ENCODE data around the gene BCLAF3.

Gene BCLAF3

DNA sequence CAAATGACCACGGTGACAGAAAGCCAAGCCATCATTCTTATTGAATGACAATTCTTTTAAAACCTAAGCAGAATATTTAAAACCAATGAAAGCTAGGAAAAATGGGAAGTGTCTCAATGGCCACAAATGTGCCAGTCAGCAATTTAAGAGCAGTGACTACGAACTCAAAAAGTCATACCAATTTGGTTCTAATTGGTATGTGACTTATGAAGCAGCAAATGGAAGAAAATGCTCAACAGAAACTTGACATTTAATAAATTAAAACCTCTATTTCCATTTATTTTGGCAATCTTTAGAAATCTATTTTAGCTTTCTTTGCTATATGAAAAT, 25.7 kb upstream of the BCLAF3 start:
- no peak overlapping the region for H3K4ac ChIP-seq (ENCODE audit: low read length)
- no peak overlapping the region for H3K27ac ChIP-seq (replicated peaks; ENCODE audit: low read length)
- no peaks in the 10 kb centered on the region for H3K27me3 ChIP-seq (ENCODE audit: control insufficient read depth in 3 of 3, insufficient read depth in 3 of 3, low read depth in 1 of 3, low read length in 3 of 3)
- no CpG with 5 or more reads among the region's 2 CpGs for WGBS, 2 donors (ENCODE audit: extremely low coverage in 2 of 2, insufficient read length in 2 of 2, insufficient replicate concordance in 1 of 2)
- peaks cover 1% of the 10 kb centered on the region for H3K79me1 ChIP-seq (ENCODE audit: low read depth, low read length)
- no peak overlapping the region for H4K91ac ChIP-seq (ENCODE audit: low read depth, low read length, poor library complexity)
- no peak overlapping the region for H2BK5ac ChIP-seq (ENCODE audit: low read length)
- no peak overlapping the region for H3K4me3 ChIP-seq (ENCODE audit: low read length in 2 of 2)
- no peak overlapping the region for H2BK120ac ChIP-seq (ENCODE audit: low read depth, low read length)
- no peak for DNase-seq (ENCODE audit: low spot score)
- peaks cover 0 to 6% of the 10 kb centered on the region in 2 donors for H3K9me3 ChIP-seq (replicated peaks in 1 of 2; ENCODE audit: control insufficient read depth in 2 of 2, insufficient read depth in 1 of 2, low read depth in 1 of 2, low read length in 2 of 2)
- no peaks in the 10 kb centered on the region for H3K4me1 ChIP-seq (ENCODE audit: control insufficient read depth in 2 of 2, insufficient read depth in 1 of 2, low read depth in 1 of 2, low read length in 2 of 2)
- no peak overlapping the region for H3K9ac ChIP-seq (ENCODE audit: low read depth, low read length, poor library complexity)
- H2BK15ac ChIP-seq (ENCODE audit: low read length) = no peak overlapping the region
- no peak overlapping the region for H4K8ac ChIP-seq (ENCODE audit: low read depth, low read length)
- no peak overlapping the region for H3K18ac ChIP-seq (ENCODE audit: low read length)
- H3K4me2 ChIP-seq (ENCODE audit: insufficient read depth, low read length, poor library complexity, severe bottlenecking) = no peak overlapping the region
- no peak overlapping the region for H3K23ac ChIP-seq (ENCODE audit: low read depth, low read length, poor library complexity)
- no peak overlapping the region for H2BK12ac ChIP-seq (ENCODE audit: low read length)
- no peak overlapping the region for H2AFZ ChIP-seq (ENCODE audit: low read length)
- H3K14ac ChIP-seq (ENCODE audit: low read length) = no peak overlapping the region
- no peak overlapping the region for H2AK5ac ChIP-seq (ENCODE audit: low read depth, low read length)
- H3K36me3 ChIP-seq (replicated peaks in 1 of 2; ENCODE audit: control insufficient read depth in 2 of 2, insufficient read depth in 2 of 2, low read length in 2 of 2) = no peaks in the 10 kb centered on the region

DNA sequence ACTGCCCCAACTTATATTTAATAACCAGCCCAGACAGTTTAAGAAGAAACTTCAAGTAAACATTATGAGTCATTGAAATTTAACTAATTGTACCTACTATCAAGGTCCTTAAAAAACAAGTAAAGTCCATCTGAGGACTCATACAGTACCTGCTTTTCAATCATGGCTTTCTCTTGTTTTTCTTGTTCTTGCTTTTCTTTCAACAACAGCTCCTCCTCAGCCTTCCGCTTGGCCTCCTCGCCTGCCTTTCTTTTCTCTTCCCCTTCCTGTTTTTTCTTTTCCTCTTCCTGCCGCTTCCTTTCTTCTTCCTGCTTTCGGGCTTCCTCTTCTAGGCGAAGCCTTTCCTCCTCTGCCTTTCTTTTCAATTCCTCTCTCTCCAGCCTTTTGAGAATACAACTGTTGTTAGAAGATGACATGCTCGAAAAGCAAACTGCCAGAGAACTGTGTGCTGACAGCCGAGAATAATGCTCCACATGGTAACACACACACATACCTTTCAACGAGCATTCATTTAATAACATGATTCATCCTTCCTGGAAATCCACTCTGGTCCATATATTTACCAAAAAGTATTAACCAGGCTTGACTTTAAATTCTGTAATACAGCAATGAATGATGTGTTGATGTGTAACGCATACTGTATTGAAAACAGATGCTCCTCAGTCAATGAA, 25.2 kb upstream of the BCLAF3 start:
- Histone ChIP-seq H3K27me3 (ENCODE audit: control insufficient read depth in 3 of 3, insufficient read depth in 3 of 3, low read depth in 1 of 3, low read length in 3 of 3) (no peaks in the 10 kb centered on the region), H2BK120ac (ENCODE audit: low read depth, low read length) (no peak overlapping the region), H4K8ac (ENCODE audit: low read depth, low read length) (no peak overlapping the region), H3K9me3 (replicated peaks in 1 of 2; ENCODE audit: control insufficient read depth in 2 of 2, insufficient read depth in 1 of 2, low read depth in 1 of 2, low read length in 2 of 2) (peaks cover 0 to 6% of the 10 kb centered on the region in 2 donors), H3K4me3 (ENCODE audit: low read length in 2 of 2) (no peak overlapping the region), H2BK12ac (ENCODE audit: low read length) (no peak overlapping the region), H3K14ac (ENCODE audit: low read length) (no peak overlapping the region), H3K9ac (ENCODE audit: low read depth, low read length, poor library complexity) (no peak overlapping the region), H3K18ac (ENCODE audit: low read length) (no peak overlapping the region), H2BK5ac (ENCODE audit: low read length) (no peak overlapping the region), H4K91ac (ENCODE audit: low read depth, low read length, poor library complexity) (no peak overlapping the region), H3K4ac (ENCODE audit: low read length) (no peak overlapping the region), H3K36me3 (replicated peaks in 1 of 2; ENCODE audit: control insufficient read depth in 2 of 2, insufficient read depth in 2 of 2, low read length in 2 of 2) (no peaks in the 10 kb centered on the region), H2BK15ac (ENCODE audit: low read length) (no peak overlapping the region), H3K79me1 (ENCODE audit: low read depth, low read length) (peaks cover 1% of the 10 kb centered on the region), H3K23ac (ENCODE audit: low read depth, low read length, poor library complexity) (no peak overlapping the region), H3K27ac (replicated peaks; ENCODE audit: low read length) (no peak overlapping the region), H2AFZ (ENCODE audit: low read length) (no peak overlapping the region), H2AK5ac (ENCODE audit: low read depth, low read length) (no peak overlapping the region), H3K4me2 (ENCODE audit: insufficient read depth, low read length, poor library complexity, severe bottlenecking) (no peak overlapping the region), H3K4me1 (ENCODE audit: control insufficient read depth in 2 of 2, insufficient read depth in 1 of 2, low read depth in 1 of 2, low read length in 2 of 2) (no peaks in the 10 kb centered on the region)
- no CpG with 5 or more reads among the region's 9 CpGs for WGBS, 2 donors (ENCODE audit: extremely low coverage in 2 of 2, insufficient read length in 2 of 2, insufficient replicate concordance in 1 of 2)
- DNase-seq (ENCODE audit: low spot score) = no peak

DNA sequence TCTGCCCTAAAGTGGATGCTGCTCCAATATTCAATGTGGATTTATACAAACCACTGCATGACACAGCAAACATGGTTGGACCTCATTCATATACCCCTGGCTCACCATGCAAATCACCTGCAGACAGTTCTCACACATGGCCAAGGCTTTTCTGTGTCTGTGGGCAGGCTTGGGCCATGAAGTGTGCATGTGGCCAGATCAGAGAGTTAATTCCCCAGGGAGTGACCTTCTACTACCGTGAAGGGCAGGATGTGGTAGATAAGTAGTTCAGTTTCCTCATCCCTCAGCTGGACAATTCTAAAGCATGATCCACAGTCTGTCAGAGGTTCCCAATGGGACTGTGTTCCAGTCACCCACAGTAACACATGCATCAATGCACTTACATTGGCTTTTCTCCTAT, 24.6 kb upstream of the BCLAF3 start:
- no peak overlapping the region for H4K91ac ChIP-seq (ENCODE audit: low read depth, low read length, poor library complexity)
- DNase-seq (ENCODE audit: low spot score) = no peak
- H2BK15ac ChIP-seq (ENCODE audit: low read length) = no peak overlapping the region
- no peaks in the 10 kb centered on the region for H3K4me1 ChIP-seq (ENCODE audit: control insufficient read depth in 2 of 2, insufficient read depth in 1 of 2, low read depth in 1 of 2, low read length in 2 of 2)
- H3K18ac ChIP-seq (ENCODE audit: low read length) = no peak overlapping the region
- no CpG with 5 or more reads among the region's 1 CpG for WGBS, 2 donors (ENCODE audit: extremely low coverage in 2 of 2, insufficient read length in 2 of 2, insufficient replicate concordance in 1 of 2)
- H3K4me3 ChIP-seq (ENCODE audit: low read length in 2 of 2) = no peak overlapping the region
- no peak overlapping the region for H3K27ac ChIP-seq (replicated peaks; ENCODE audit: low read length)
- no peak overlapping the region for H3K23ac ChIP-seq (ENCODE audit: low read depth, low read length, poor library complexity)
- H3K9ac ChIP-seq (ENCODE audit: low read depth, low read length, poor library complexity) = no peak overlapping the region
- H3K4ac ChIP-seq (ENCODE audit: low read length) = no peak overlapping the region
- no peaks in the 10 kb centered on the region for H3K79me1 ChIP-seq (ENCODE audit: low read depth, low read length)
- H2AFZ ChIP-seq (ENCODE audit: low read length) = no peak overlapping the region
- no peaks in the 10 kb centered on the region for H3K27me3 ChIP-seq (ENCODE audit: control insufficient read depth in 3 of 3, insufficient read depth in 3 of 3, low read depth in 1 of 3, low read length in 3 of 3)
- H3K9me3 ChIP-seq (replicated peaks in 1 of 2; ENCODE audit: control insufficient read depth in 2 of 2, insufficient read depth in 1 of 2, low read depth in 1 of 2, low read length in 2 of 2) = peaks cover 0 to 6% of the 10 kb centered on the region in 2 donors
- H3K36me3 ChIP-seq (replicated peaks in 1 of 2; ENCODE audit: control insufficient read depth in 2 of 2, insufficient read depth in 2 of 2, low read length in 2 of 2) = no peaks in the 10 kb centered on the region
- no peak overlapping the region for H2BK12ac ChIP-seq (ENCODE audit: low read length)
- no peak overlapping the region for H2BK120ac ChIP-seq (ENCODE audit: low read depth, low read length)
- no peak overlapping the region for H3K4me2 ChIP-seq (ENCODE audit: insufficient read depth, low read length, poor library complexity, severe bottlenecking)
- no peak overlapping the region for H4K8ac ChIP-seq (ENCODE audit: low read depth, low read length)
- H2AK5ac ChIP-seq (ENCODE audit: low read depth, low read length) = no peak overlapping the region
- H2BK5ac ChIP-seq (ENCODE audit: low read length) = no peak overlapping the region
- no peak overlapping the region for H3K14ac ChIP-seq (ENCODE audit: low read length)

DNA sequence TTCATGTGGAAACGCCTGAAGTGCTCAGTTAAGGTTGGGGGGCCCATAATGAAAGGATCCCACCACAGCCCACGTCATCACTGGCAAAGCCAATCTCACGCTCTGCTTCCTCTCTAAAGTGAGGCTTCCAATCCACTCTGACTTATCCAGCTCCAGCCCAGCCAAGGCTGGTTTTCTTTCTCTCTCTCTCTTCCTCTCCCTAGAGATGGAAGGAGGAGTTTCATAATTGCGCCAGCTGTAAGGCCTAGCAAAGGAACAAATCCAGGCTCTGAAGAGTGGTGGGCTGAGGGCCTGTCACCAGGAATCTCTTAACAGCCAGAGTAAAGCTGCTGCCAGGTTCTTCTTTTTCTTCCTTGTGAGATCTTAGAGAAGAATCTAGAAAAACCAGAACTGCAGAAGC, 20.7 kb upstream of the BCLAF3 start:
- no peak for DNase-seq (ENCODE audit: low spot score)
- WGBS, 2 donors (ENCODE audit: extremely low coverage in 2 of 2, insufficient read length in 2 of 2, insufficient replicate concordance in 1 of 2) = no CpG with 5 or more reads among the region's 4 CpGs

More for the DNA sequence above, 20.7 kb upstream of the BCLAF3 start:
- no peak overlapping the region for H2BK5ac ChIP-seq (ENCODE audit: low read length)
- no peak overlapping the region for H2AK5ac ChIP-seq (ENCODE audit: low read depth, low read length)
- H3K4me1 ChIP-seq (ENCODE audit: control insufficient read depth in 2 of 2, insufficient read depth in 1 of 2, low read depth in 1 of 2, low read length in 2 of 2) = peaks cover 0 to 6% of the 10 kb centered on the region in 2 donors
- no peak overlapping the region for H3K4me2 ChIP-seq (ENCODE audit: insufficient read depth, low read length, poor library complexity, severe bottlenecking)
- no peak overlapping the region for H2BK15ac ChIP-seq (ENCODE audit: low read length)
- H4K8ac ChIP-seq (ENCODE audit: low read depth, low read length) = no peak overlapping the region
- H3K18ac ChIP-seq (ENCODE audit: low read length) = no peak overlapping the region
- H3K36me3 ChIP-seq (replicated peaks in 1 of 2; ENCODE audit: control insufficient read depth in 2 of 2, insufficient read depth in 2 of 2, low read length in 2 of 2) = no peaks in the 10 kb centered on the region
- H3K14ac ChIP-seq (ENCODE audit: low read length) = no peak overlapping the region
- no peak overlapping the region for H3K23ac ChIP-seq (ENCODE audit: low read depth, low read length, poor library complexity)
- no peaks in the 10 kb centered on the region for H3K27me3 ChIP-seq (ENCODE audit: control insufficient read depth in 3 of 3, insufficient read depth in 3 of 3, low read depth in 1 of 3, low read length in 3 of 3)
- no peak overlapping the region for H2BK12ac ChIP-seq (ENCODE audit: low read length)
- no peak overlapping the region for H4K91ac ChIP-seq (ENCODE audit: low read depth, low read length, poor library complexity)
- no peak overlapping the region for H3K4me3 ChIP-seq (ENCODE audit: low read length in 2 of 2)
- peaks cover 0 to 4% of the 10 kb centered on the region in 2 donors for H3K9me3 ChIP-seq (replicated peaks in 1 of 2; ENCODE audit: control insufficient read depth in 2 of 2, insufficient read depth in 1 of 2, low read depth in 1 of 2, low read length in 2 of 2)
- H2AFZ ChIP-seq (ENCODE audit: low read length) = no peak overlapping the region
- no peak overlapping the region for H3K9ac ChIP-seq (ENCODE audit: low read depth, low read length, poor library complexity)
- H3K27ac ChIP-seq (replicated peaks; ENCODE audit: low read length) = no peak overlapping the region
- H3K4ac ChIP-seq (ENCODE audit: low read length) = no peak overlapping the region
- H2BK120ac ChIP-seq (ENCODE audit: low read depth, low read length) = no peak overlapping the region
- H3K79me1 ChIP-seq (ENCODE audit: low read depth, low read length) = no peaks in the 10 kb centered on the region

All from neuronal stem cell (in vitro differentiated cells).